Activated CD4-positive, alpha-beta T cell treated with anti-CD3 and anti-CD28 coated beads for 1 hour (primary cell): ENCODE results near the gene CERT1.

Experiments
- DNase-seq: peaks from one replicate; pipeline ENCODE4 v3.0.0-alpha.2; 2020

The CERT1 gene

DNA sequence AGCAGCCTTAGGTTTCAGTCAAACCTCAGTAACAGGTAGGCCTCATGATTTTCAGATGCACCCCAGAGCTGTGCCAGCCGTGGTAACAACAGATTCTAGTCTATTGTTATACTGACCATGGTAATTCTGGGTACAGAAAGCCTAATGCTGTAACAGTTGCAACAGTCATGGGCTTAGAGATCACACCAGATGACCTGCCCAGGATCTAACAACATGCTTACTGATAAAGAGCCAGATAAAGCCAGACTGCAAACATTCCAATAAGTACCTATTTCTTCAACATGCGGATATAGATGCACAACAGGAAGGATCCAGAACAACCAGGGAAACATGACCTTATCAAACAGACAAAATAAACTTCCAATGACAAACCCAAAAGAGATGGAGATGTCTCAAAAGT lies 42.8 kb downstream of the CERT1 start:
- DNase-seq = no peak

DNA sequence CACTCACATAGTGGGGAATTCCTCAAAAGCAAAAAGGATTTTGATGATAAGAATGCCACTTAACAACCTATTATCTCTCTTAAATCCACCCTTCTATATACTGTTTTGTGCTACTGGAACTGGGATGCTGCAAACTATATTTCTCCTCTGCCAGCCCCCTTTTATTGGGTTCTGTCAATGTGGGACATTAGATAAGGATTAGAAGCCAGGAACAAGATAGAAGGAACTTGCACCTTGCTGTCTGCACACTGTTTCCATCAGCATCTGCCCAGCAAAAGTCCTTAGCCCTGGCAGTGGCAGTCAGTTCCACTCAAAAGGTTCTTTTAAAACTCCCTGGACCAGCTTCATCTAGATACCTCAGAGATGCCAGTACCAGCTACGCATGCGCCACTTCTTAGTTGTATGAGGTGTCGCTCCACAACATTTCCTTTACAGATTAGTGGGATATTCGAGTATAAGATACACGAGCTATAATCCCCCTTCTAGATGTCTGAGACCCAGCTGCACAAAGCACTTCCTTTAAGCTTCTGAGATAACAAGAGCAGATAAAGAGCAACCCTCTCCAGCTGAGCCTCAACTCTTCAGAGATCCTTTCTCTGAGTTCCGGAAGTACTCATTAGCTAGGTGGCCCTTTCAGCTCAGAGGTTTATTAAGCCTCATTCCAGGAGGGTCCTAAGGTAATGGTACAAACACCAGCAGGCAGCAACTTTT lies 45.3 kb downstream of the CERT1 start:
- no peak for DNase-seq

- DNase-seq = no peak
These were observed 45.9 kb downstream of the CERT1 start for GRCh38 chr5:75465480-75465879.

DNA sequence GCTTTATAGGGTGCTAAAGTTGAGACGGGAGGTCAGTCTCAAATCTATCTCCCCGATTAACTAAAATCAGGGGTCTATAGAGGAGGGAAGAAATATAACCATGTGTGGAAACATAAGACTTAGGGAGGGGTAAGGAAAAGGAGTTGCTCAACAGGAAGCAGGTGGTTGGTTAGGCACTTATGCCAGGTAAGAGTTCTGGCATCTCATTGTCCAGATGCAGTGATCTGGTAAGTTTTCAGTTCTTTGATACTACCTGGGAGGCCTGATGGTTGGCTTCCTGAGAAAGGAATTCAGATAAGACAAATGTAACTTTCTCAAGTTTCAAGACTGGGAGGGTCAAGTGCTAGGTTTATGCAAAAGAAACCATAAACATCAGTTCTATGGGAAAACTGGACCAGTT lies 47.7 kb downstream of the CERT1 start:
- DNase-seq = no peak

- no peak for DNase-seq
These were observed 49.8 kb downstream of the CERT1 start for GRCh38 chr5:75461679-75462078.

GRCh38 chr5:75460942-75461610 lies 50.4 kb downstream of the CERT1 start:
- DNase-seq = no peak

DNA sequence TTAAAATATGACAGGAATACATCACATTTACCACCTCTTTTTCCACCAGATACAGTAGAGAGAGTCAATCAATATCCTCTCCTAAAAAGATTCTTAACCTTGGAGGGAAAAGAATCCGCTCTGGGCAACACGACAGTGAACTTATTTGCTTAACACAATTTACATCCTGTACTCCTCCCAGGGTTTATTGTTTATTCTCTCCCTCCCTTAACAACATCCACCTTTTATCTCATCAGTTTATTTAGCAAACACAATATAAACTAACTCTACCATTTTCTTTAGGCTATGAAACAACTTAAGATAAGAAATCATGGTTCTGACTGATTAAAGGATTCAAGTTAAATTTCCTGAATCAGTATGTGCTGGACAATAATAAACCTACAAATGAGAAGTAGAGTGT lies 50.9 kb downstream of the CERT1 start:
- no peak for DNase-seq

GRCh38 chr5:75457691-75458090 lies 53.7 kb downstream of the CERT1 start:
- no peak for DNase-seq

GRCh38 chr5:75457161-75457560 lies 54.3 kb downstream of the CERT1 start:
- DNase-seq = no peak

DNA sequence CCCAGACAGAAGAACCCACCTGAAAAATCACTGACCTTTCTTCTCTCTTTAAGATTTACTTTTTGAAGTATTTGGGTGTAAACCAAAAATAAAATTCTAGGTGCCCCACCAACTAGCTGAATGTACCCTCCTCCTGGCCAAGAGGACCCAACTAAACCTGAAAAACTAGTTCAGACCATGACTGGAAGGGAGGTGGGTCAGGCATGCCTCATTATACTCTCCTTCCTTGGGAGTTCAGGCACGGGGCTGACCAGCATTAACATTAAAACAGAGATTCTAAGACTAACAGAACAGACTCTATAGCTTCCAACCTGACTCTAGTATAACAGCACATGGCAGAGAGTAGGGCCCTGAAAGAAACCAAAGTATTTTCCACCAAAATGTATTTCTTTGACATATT lies 61.4 kb downstream of the CERT1 start:
- DNase-seq = no peak

DNA sequence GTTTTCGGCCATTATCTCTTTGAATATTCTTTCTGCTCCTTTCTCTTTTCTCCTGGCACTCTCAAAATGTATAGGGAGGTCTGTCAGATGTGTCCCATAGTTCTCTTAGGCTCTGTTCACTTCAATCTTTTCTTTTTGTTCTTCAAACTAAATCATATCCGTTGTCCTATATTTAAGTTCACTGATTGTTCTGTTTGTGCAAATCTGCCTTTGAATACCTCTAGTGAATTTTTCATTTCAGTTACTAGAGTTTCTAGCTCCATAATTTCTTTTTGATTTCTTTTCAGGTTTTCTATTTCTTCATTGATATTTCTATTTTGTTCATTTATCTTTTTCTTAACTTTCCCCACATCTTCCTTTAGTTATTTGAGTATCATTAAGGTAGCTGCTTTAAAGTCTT lies 65.4 kb downstream of the CERT1 start:
- DNase-seq = no peak

GRCh38 chr5:75441560-75441959 lies 69.9 kb downstream of the CERT1 start:
- no peak for DNase-seq

DNA sequence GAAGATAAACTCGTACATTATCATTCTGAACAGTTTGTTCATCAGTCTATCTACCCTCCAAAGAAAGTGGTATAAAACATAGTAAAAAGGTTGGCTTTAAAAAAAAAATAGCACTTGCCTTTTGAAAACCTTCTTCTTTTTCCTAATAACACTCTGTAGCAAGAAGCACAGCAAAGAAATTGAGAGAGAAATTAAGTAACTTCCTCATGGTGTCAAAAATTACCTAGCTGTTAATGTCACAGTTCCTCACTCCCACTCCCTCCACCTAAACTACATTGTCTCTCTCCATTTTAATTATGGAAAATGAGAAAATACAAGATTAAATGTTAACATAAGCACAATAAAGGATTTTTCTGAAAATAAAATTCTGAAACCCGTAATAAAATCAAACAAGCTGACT lies 72.2 kb downstream of the CERT1 start:
- DNase-seq = no peak

DNA sequence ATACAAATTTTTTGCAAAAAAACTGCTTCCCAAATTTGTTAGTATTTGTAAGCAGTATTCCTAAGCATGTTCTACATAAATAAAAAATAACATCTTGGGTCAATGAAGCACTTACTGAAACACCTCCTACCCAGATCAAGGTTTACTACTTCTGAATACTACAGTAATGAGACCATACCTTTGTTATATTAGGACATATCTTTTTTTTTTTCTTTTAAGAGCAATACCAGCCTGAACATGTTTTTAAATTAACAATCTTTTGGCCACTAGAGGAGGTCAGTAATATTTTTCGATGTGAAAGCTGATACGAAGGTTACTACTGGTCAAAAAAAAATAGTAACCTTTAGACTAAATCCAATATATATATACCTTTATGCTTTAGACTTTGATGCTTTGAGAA lies 72.7 kb downstream of the CERT1 start:
- no peak for DNase-seq

DNA sequence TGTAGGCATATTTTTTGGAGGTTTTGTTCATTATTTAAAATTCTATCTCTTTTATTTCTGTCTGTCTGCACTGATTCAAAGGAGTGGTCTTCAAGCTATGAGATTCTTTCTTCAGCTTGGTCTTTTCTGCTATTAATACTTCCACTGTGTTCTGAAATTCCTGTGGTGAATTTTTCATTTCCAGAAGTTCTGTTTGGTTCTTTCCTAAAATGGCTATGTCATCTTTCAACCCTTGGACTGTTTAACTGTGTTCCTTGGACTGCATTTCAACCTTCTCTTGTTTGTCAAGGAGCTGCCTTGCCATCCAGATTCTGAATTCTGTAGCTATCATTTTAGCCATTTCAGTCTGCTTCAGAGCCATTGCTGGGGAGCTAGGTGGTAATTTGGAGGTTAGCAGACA lies 76.3 kb downstream of the CERT1 start:
- no peak for DNase-seq

- no peak for DNase-seq
These were observed 77.5 kb downstream of the CERT1 start for GRCh38 chr5:75433814-75434506.

DNA sequence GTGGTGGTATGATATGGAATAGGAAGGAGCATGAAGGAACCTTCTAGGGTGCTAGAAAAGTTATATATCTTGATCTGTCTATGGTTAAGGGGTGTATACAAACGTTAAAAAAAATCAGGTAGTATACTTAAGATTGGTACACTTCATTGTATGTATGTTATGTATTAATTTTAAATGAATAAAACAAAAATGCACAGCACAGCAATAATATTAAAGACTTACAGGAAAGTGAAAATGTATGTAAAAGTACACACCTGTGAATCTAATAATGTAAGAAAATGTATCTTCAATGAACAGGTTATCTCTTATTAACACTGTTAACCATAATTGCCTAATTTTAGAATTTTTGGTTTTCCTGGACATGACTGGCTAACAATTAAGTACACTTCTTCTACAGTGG lies 97.2 kb downstream of the CERT1 start:
- DNase-seq = no peak

DNA sequence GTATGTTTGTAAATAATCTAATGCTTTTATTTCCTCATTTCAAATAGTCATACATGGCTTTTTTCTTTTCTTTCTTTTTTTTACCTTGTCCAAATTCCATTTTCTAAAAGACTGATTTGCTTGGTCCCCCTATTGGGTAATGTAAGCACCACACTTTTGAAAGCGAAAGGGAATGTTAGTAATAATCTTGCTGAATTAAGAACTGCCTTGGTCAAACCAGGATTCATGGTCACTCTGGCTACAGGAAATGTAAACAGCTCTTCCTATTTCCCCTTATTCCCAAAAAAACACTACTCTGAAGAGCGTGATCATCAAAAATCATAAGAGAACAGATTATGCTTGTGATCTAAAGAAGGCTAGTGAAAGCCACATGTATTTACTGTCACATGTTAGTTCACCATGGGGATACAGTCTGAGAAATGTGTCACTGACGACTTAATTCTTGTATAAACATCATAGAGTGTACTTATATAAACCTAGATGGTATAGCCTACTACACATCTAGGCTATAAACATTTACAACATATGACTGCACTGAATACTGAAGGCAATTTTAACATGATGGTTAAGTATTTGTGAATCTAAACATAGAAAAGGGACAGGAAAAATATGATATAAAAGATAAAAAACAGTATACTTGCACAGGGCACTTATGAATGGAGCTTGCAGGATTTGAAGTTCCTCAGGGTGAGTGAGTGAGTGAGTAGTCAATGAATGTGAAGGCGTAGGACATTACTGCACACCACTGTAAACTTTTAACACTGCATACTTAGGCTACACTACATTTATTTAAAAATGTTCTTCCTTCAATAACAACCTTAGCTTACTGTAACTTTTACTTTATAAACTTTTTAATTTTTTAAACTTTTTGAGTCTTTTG lies 99.1 kb downstream of the CERT1 start:
- no peak for DNase-seq

DNA sequence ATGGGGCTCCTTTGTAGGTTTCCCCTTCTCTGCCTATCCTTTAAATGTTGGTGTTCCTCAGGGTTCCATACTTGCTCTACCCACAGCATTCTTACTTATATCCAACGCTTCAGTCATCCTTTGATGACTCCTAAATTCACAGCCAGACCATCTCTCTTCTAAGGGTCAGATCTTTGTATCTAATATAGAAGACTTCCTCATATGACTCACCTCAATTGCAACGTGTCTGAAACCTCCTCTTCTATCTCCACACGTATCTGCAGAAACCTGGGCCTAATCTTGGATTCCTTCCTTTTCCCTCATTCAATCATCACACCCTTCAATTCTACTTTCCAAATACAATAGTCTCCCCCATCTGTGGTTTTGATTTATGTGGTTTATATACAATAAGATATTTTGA lies 106.1 kb downstream of the CERT1 start:
- DNase-seq = no peak

DNA sequence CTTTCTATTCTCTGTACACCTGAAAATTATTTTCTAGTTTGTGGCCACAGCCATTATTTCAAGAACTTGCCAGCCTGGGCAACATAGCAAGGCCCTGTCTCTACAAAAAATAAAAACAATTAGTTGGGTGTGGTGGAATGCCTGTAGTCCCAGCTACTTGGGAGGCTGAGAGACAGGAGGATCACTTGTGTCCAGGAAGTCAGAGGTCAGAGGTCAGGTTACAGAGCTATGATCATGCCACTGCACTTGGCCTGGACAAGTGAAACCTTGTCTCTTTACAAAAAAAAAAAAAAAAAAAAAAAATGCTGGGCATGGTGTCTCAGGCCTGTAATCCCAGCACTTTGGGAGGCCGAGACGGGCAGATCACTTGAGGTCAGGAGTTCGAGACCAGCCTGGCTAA lies 116.2 kb downstream of the CERT1 start:
- no peak for DNase-seq

GRCh38 chr5:75389430-75389829 lies 122.0 kb downstream of the CERT1 start:
- no peak for DNase-seq

DNA sequence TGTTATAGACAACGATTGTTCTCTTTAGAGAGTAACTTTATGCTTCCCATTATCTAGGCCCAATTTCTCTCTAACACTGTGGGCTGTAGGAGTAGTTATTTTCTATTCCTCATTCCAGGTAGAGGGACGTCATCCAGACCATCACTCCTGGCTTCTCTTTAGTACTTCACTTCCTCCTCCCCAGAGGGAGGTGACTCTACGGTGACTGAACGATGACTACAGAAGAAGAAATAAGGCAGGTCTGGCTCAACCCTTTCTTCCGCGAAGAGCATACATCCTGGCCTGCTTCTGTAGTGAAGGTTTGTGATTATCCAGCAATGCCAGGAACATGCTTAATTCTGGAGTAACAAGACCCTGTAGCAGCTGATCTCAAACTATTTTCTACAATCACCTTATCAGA lies 123.6 kb downstream of the CERT1 start:
- DNase-seq = no peak

GRCh38 chr5:75384218-75384617 lies 127.2 kb downstream of the CERT1 start:
- DNase-seq = no peak
